Mucosa of rectum (tissue), 2 donors: ENCODE results near the gene CYB5A.
A peak's percentile ranks its signal among the peaks of the same experiment; 100 is the strongest.

Source experiments
- H3K27ac ChIP-seq, 2 donors: one replicate each; pipeline ENCODE4 v1.7.0; 2013; ENCODE audit warnings: inconsistent platforms in 2 of 2, low read depth in 2 of 2, low read length in 2 of 2
- H3K27me3 ChIP-seq, 2 donors: one replicate each; pipeline ENCODE4 v1.7.0; 2013; ENCODE audit warnings: low read length in 2 of 2; ENCODE audit not compliant: control insufficient read depth in 2 of 2, insufficient read depth in 2 of 2
- H3K36me3 ChIP-seq, 2 donors: one replicate each; pipeline ENCODE4 v1.7.0; 2013; ENCODE audit warnings: low read length in 2 of 2; ENCODE audit not compliant: control insufficient read depth in 2 of 2, insufficient read depth in 2 of 2
- H3K4me1 ChIP-seq, 2 donors: one replicate each; pipeline ENCODE4 v1.7.0; 2013; ENCODE audit warnings: low read length in 2 of 2, mild to moderate bottlenecking in 1 of 2; ENCODE audit not compliant: control insufficient read depth in 2 of 2, insufficient read depth in 2 of 2
- H3K4me3 ChIP-seq, 2 donors: one replicate each; pipeline ENCODE4 v1.7.0; 2013; ENCODE audit warnings: low read length in 2 of 2
- H3K9ac ChIP-seq, 2 donors: one replicate each; pipeline ENCODE4 v1.7.0; 2013; ENCODE audit warnings: low read length in 2 of 2, low read depth in 1 of 2, mild to moderate bottlenecking in 1 of 2
- H3K9me3 ChIP-seq, 2 donors: one replicate each; pipeline ENCODE4 v1.7.0; 2013; ENCODE audit warnings: low read length in 2 of 2; ENCODE audit not compliant: control insufficient read depth in 2 of 2
- donor health status: healthy.
- donor health status: Normal muscosa, but diverticular disease.

The CYB5A gene

GRCh38 chr18:74265546-74266098, 26.1 kb downstream of the CYB5A start:
- peaks cover 0 to 5% of the 10 kb centered on the region in 2 donors for H3K4me1 ChIP-seq
- H3K36me3 ChIP-seq, result peaks cover 11 to 15% of the 10 kb centered on the region in 2 donors
- no peak overlapping the region for H3K9ac ChIP-seq
- H3K27ac ChIP-seq, result no peak overlapping the region
- no peaks in the 10 kb centered on the region for H3K9me3 ChIP-seq
- H3K27me3 ChIP-seq, result no peaks in the 10 kb centered on the region
- no peak overlapping the region for H3K4me3 ChIP-seq

GRCh38 chr18:74264303-74265020, 27.3 kb downstream of the CYB5A start:
- peaks cover 0 to 5% of the 10 kb centered on the region in 2 donors for H3K4me1 ChIP-seq
- no peaks in the 10 kb centered on the region for H3K27me3 ChIP-seq
- H3K36me3 ChIP-seq, result peaks cover 11 to 15% of the 10 kb centered on the region in 2 donors
- H3K9ac ChIP-seq, result no peak overlapping the region
- no peak overlapping the region for H3K27ac ChIP-seq
- no peak overlapping the region for H3K4me3 ChIP-seq
- no peaks in the 10 kb centered on the region for H3K9me3 ChIP-seq

GRCh38 chr18:74261053-74261713, 30.6 kb downstream of the CYB5A start:
- Histone ChIP-seq H3K36me3 (peaks cover 11 to 15% of the 10 kb centered on the region in 2 donors), H3K9ac (no peak overlapping the region), H3K9me3 (no peaks in the 10 kb centered on the region), H3K27me3 (no peaks in the 10 kb centered on the region), H3K4me1 (no peaks in the 10 kb centered on the region), H3K27ac (no peak overlapping the region), H3K4me3 (no peak overlapping the region)

GRCh38 chr18:74259347-74259746, 32.4 kb downstream of the CYB5A start:
- no peaks in the 10 kb centered on the region for H3K4me1 ChIP-seq
- no peak overlapping the region for H3K4me3 ChIP-seq
- H3K36me3 ChIP-seq, result peaks cover 12 to 15% of the 10 kb centered on the region in 2 donors
- H3K27me3 ChIP-seq, result no peaks in the 10 kb centered on the region
- H3K27ac ChIP-seq, result no peak overlapping the region
- no peaks in the 10 kb centered on the region for H3K9me3 ChIP-seq
- no peak overlapping the region for H3K9ac ChIP-seq

GRCh38 chr18:74257083-74257482, 34.7 kb downstream of the CYB5A start:
- H3K36me3 ChIP-seq, result peaks cover 9 to 16% of the 10 kb centered on the region in 2 donors

GRCh38 chr18:74256190-74256589, 35.6 kb downstream of the CYB5A start:
- no peak overlapping the region for H3K4me3 ChIP-seq
- H3K9ac ChIP-seq, result no peak overlapping the region
- H3K27me3 ChIP-seq, result no peaks in the 10 kb centered on the region
- peaks cover 2 to 13% of the 10 kb centered on the region in 2 donors for H3K36me3 ChIP-seq
- no peak overlapping the region for H3K27ac ChIP-seq
- H3K4me1 ChIP-seq, result peaks cover 0 to 9% of the 10 kb centered on the region in 2 donors
- H3K9me3 ChIP-seq, result no peaks in the 10 kb centered on the region

More at GRCh38 chr18:74257083-74257482, 34.7 kb downstream of the CYB5A start:
- Histone ChIP-seq H3K27ac (no peak overlapping the region), H3K9me3 (no peaks in the 10 kb centered on the region), H3K4me3 (no peak overlapping the region), H3K4me1 (peaks cover 0 to under 1% of the 10 kb centered on the region in 2 donors), H3K9ac (no peak overlapping the region), H3K27me3 (no peaks in the 10 kb centered on the region)

GRCh38 chr18:74255131-74255616, 36.6 kb downstream of the CYB5A start:
- Histone ChIP-seq H3K9ac (no peak overlapping the region), H3K4me1 (peaks cover 0 to 9% of the 10 kb centered on the region in 2 donors), H3K27ac (no peak overlapping the region)

GRCh38 chr18:74252039-74252395, 39.7 kb downstream of the CYB5A start:
- Histone ChIP-seq H3K27ac (no peak overlapping the region), H3K4me3 (no peak overlapping the region), H3K27me3 (no peaks in the 10 kb centered on the region), H3K9ac (no peak overlapping the region), H3K9me3 (no peaks in the 10 kb centered on the region), H3K4me1 (peaks cover 0 to 9% of the 10 kb centered on the region in 2 donors), H3K36me3 (peaks cover 2 to 8% of the 10 kb centered on the region in 2 donors)

More at GRCh38 chr18:74255131-74255616, 36.6 kb downstream of the CYB5A start:
- Histone ChIP-seq H3K9me3 (no peaks in the 10 kb centered on the region), H3K27me3 (no peaks in the 10 kb centered on the region), H3K4me3 (no peak overlapping the region), H3K36me3 (peaks cover 2 to 10% of the 10 kb centered on the region in 2 donors)

- Histone ChIP-seq H3K27ac (peak overlapping the region in 1 of 2 donors; percentile 34), H3K9ac (no peak overlapping the region)
Measured at GRCh38 chr18:74251297-74252038, 40.3 kb downstream of the CYB5A start.

More at GRCh38 chr18:74251297-74252038, 40.3 kb downstream of the CYB5A start:
- Histone ChIP-seq H3K4me3 (no peak overlapping the region), H3K4me1 (peaks cover 0 to 9% of the 10 kb centered on the region in 2 donors), H3K27me3 (no peaks in the 10 kb centered on the region), H3K36me3 (peaks cover 2 to 7% of the 10 kb centered on the region in 2 donors), H3K9me3 (no peaks in the 10 kb centered on the region)
